Fibroblast of skin of right biceps (primary cell): ENCODE data around the gene TSNAX.
A peak's percentile ranks its signal among the peaks of the same experiment; 100 is the strongest.
"Not testable (repeated sequence)": the region's sequence is repeated elsewhere in the genome, so short reads cannot be mapped to it uniquely, and the experiment has no call there.

Source experiments
- DNase-seq: peaks from one replicate; pipeline ENCODE4 v3.0.0-alpha.2; 2013

Gene TSNAX

GRCh38 chr1:231528172-231529029, at the start of gene TSNAX:
TSNAX (plus strand) TSS chr1:231528669; CDS start chr1:231528811, 142 bp downstream.
- peak; percentile 93 for DNase-seq

- DNase-seq = no peak
These were observed 49.7 kb upstream of the TSNAX start for GRCh38 chr1:231478811-231479210.

GRCh38 chr1:231480008-231480407, 48.5 kb upstream of the TSNAX start:
- DNase-seq = no peak

- DNase-seq = no peak
These were observed 47.2 kb upstream of the TSNAX start for GRCh38 chr1:231481289-231481688.

- peak; percentile 23 for DNase-seq
These were observed 43.3 kb upstream of the TSNAX start for GRCh38 chr1:231485029-231485784.

- DNase-seq = peak; percentile 68
These were observed 41.5 kb upstream of the TSNAX start for GRCh38 chr1:231487019-231487418.

GRCh38 chr1:231487910-231488309, 40.6 kb upstream of the TSNAX start:
- DNase-seq = no peak

- peak; percentile 35 for DNase-seq
These were observed 34.9 kb upstream of the TSNAX start for GRCh38 chr1:231493421-231494185.

- no peak for DNase-seq
These were observed 33.9 kb upstream of the TSNAX start for GRCh38 chr1:231494439-231495110.

GRCh38 chr1:231497629-231498152, 30.8 kb upstream of the TSNAX start:
- DNase-seq = peak; percentile 5

GRCh38 chr1:231499148-231499763, 29.2 kb upstream of the TSNAX start:
- DNase-seq = no peak

- DNase-seq = no peak
These were observed 27.8 kb upstream of the TSNAX start for GRCh38 chr1:231500666-231501065.

- not testable (repeated sequence) for DNase-seq
These were observed 25.3 kb upstream of the TSNAX start for GRCh38 chr1:231503168-231503567.

- no peak for DNase-seq
These were observed 20.8 kb upstream of the TSNAX start for GRCh38 chr1:231507476-231508355.

GRCh38 chr1:231508497-231508896, 20.0 kb upstream of the TSNAX start:
- DNase-seq = peak; percentile 10

GRCh38 chr1:231508941-231509340, 19.5 kb upstream of the TSNAX start:
- DNase-seq = no peak

- peak; percentile 91 for DNase-seq
These were observed 16.2 kb upstream of the TSNAX start for GRCh38 chr1:231512147-231512698.

GRCh38 chr1:231515748-231516147, 12.7 kb upstream of the TSNAX start:
- DNase-seq = no peak

- no peak for DNase-seq
These were observed 11.4 kb upstream of the TSNAX start for GRCh38 chr1:231517076-231517475.

GRCh38 chr1:231518485-231519034, 9.9 kb upstream of the TSNAX start:
- DNase-seq = no peak
